Measurements from ENCODE around the gene GPR84.
"Not testable (repeated sequence)": the region's sequence is repeated elsewhere in the genome, so short reads cannot be mapped to it uniquely, and the experiment has no call there.

The GPR84 gene

GRCh38 chr12:54330442-54330841 is 33.8 kb downstream of the GPR84 start:
- FAIRE-seq (no peak), DNase-seq (ENCODE audit: insufficient read length, low spot score) (no peak)

GRCh38 chr12:54329759-54330158 is 34.5 kb downstream of the GPR84 start:
- FAIRE-seq (no peak), DNase-seq (ENCODE audit: insufficient read length, low spot score) (no peak)

DNA sequence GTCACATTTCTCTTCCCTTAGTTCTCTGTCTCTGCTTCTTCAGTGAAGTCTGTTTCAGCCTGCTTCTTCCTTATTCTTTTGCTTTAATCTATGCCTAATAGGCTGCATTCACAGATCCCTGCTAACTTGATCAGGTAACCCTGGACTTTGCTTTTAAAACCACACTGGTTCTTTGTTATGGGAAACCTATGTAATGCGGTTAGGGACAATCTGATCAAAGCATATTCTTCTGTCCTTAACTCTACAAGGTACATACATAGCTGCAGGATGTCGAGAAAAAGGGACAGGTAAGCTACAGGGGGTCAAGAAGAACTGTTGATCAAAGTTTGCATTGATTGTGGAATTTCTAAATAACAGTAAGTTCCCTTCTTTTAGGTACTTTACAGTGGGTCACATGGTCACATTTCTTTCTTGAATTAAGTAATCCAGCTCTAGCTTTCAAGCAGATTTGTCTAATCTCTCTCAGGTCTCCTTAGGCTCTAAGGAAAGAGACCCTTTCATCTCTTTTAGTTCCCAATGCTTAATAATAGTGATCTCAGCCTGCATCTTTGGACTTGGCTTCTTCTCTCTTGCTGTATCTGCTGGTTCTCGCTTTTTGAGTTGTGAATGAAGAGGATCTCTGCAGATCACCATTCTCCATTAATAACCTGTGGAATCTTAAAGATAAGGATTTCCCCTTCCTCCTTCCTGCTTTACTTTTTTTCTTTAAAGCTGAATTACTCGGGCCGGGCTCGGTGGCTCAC is 35.5 kb downstream of the GPR84 start:
- no peak for DNase-seq (ENCODE audit: insufficient read length, low spot score)
- no peak for FAIRE-seq

DNA sequence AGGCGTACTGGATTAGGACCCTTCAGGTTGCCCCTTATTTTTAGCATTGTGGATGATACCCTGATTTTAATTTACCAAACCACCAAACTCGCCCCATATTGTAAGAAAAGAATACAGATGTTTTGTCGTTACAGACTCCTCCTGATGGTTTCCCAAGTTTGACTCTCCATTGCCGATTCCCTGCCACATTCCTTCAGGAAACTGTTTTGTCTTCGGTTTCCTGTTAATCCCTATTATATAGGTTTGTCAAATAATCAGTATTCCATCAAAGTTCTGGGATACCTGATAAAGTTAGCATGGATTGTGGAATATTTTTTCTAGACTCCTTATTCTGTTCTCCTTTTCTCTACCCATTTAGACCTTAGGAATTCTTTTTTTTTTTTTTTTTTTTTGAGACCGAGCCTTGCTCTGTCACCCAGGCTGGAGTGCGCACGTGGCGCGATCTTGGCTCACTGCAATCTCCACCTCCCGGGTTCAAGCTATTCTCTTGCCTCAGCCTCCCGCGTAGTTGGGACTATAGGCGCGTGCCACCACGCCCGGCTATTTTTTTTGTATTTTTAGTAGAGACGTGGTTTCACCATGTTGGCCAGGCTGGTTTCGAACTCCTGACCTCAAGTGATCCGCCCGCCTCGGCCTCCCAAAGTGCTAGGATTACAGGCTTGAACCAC is 38.7 kb downstream of the GPR84 start:
- FAIRE-seq; DNase-seq (ENCODE audit: insufficient read length, low spot score): not testable (repeated sequence)

GRCh38 chr12:54324617-54325441 is 39.5 kb downstream of the GPR84 start, which contains the start of gene COPZ1:
Gene COPZ1, plus strand, starts transcription at chr12:54325131. Its CDS starts 33 bp downstream, at chr12:54325164.
- peak; percentile 98 for DNase-seq (ENCODE audit: insufficient read length, low spot score)
- FAIRE-seq: peak; percentile 81

- no peak for FAIRE-seq
- DNase-seq (ENCODE audit: insufficient read length, low spot score): no peak
Measured at GRCh38 chr12:54321363-54321762, 42.9 kb downstream of the GPR84 start.
